ENCODE measurements around the gene SCUBE1.

SCUBE1 gene

DNA sequence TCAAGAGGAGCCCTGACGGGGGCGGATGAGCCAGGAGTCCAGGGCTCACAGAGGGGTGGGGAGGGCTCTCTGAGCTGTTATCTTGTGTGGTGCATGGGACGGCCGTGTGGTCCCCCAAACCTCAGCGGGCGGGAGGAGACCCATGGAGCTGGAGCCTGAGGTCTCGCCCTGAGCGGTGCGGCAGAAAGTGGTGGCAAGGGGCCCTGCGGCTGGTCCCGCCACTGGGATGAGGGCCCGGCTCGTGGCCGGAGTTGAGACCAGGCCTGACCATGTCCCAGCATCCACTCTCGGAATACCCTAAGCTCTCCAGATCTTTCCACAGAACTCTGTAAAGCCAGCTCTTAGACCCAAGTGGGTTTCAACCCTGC, 133.7 kb downstream of the SCUBE1 start:
- no peak for DNase-seq

DNA sequence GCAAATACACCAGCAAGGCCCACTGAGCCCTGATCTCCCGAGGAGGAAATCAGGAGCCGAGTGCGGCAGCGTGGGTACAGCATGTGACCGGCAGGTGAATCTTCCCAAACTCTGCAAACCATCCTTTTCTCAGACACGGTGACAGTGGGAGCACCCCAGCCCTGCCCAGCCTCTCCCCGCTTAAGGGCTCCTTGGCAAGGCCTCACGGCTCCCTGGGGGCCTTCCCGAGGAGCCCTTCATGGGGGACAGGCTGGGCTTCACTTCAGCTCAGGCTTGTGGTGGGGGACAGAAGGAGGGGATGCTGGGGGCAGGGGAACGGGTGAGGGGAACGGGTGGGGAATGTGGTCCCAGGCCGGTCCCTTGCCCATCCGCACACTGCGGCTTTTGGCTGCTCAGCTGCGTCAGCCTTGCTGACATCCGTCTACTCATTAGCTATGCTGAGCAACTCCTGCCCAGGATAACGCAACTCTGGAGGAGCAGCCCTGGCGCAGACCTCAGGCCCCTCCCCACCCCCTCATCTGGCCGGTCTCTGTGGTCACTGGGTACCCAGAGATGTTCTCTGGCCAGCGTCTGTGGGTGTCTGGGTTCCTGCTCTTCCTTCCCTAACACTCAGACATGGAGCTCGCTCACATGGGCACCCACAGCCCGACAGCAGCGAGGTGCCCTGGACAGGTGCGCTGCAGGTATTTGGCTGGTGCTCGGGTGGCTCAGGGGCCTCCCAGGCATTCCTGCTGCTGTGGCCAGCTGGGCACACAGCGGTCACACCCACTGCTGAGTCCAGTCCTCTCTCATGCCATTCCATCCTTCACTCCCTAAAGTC, 134.3 kb downstream of the SCUBE1 start:
- DNase-seq = no peak

DNA sequence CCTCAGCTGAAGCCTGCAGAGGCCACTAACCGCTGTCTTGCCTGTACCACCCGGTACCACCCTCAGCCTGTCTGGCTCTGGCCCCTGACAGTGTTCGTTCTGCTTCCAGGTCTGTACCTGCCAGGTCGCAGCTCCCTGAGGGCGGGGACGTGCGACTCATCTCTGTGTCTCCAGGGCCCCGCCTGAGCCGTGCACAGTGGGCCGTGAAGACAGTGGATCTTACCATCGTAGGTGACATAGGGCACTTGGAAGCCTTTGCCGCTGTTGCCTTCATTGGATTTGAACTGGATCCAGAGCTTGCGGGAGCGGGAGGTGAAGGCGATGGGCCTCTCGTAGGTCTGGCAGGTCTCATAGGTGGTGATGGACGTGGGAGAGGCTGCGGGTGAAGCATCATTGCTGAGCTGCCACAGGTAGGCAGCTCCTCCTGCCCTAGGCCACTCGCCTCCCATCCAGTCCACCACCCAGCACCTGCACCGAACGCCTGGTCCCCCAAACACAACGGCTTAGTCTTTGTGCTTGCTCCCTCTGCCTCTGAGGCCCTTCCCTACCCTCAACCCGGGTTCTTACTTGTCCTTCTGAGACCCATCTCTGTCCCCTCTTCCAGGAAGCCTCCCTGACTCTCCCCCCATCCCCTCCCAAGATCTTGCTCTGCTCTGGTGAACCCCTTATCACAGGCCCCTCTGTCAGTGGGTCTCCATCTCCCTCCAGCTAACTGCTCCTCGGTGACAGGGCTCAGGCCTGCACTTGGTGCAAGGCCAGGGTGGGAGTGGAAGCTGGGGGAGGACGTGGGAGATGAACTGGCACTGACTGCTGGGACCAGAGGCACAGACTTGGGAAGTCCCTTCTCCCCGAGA, 135.1 kb downstream of the SCUBE1 start:
- DNase-seq = no peak

DNA sequence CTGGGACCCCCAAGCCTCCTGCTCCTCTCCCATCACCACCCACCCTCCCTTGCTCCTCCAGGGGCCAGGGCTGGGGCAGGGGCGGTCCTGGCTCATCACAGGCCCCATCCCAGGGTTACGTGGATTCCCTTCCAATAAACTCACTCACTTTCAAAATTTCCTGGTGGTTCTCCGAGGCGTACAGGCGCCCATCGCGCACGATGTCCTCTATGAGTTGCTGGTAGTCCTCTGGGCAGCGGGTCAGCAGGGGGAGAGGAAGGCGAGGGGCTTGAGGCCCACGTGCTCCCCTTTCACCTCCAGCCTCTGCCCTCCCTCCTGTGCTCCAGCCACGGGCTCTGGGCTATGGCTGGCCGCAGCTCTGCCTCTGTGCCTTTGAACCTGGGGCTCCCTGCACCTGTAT, 135.8 kb downstream of the SCUBE1 start:
- DNase-seq = no peak

DNA sequence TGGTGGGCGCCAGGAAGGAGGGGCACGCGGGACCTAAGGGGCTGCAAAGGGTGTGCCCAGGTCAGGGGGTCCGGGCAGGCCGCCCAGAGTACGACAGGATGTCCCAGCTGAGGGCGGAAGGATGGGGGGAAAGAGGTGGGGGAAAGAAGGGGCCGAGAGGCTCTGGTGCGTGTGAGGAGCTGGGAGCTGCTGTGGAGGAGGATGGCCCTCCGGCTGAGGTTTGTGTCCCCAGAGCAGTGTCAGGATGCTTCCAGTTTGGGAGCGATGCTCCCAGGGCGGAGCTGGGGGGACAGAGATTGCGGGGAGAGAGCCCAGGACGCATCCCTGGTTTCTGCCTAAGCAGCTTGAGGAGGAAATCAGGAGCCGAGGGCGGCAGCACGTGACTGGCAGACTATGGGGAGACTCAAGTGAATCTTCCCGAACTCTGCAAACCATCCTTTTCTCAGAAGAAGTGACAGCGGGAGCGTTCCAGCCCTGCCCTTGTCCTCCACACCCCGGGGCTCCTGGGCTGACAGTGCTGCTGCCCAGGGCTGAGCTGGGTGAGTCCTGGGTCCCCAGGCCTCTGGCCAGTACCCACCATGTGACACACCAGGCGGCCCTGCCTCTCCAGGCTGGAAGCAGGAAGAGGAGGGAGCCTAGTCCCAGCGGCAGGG, 136.5 kb downstream of the SCUBE1 start:
- no peak for DNase-seq

DNA sequence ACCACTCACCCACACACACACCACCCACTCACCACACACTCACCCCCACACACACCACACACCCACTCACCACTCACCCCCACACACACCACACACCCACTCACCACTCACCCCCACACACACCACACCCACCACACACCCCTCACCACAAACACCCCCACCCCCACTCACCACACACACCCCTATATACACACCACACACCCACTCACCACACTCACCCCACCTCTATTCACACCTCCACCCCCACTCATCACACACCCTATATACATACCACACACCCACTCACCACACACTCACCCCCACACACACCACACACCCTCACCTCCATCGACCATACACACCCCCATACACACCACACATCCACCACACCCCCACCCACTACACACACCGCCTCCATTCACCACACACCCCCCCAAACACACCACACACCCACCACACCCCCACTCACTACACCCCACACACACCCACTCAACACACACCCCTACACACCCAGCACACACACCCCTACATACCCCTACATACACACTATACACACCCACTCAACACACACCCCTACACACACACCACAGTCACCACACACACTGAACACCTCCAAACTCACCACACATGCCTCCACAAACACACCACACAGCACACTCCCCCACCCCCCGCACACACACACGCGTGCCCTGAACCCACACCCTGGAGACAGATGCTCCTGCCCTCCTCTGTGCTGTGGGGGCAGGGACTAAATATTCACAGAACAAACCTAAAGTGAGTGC, 137.2 kb downstream of the SCUBE1 start:
- no peak for DNase-seq

DNA sequence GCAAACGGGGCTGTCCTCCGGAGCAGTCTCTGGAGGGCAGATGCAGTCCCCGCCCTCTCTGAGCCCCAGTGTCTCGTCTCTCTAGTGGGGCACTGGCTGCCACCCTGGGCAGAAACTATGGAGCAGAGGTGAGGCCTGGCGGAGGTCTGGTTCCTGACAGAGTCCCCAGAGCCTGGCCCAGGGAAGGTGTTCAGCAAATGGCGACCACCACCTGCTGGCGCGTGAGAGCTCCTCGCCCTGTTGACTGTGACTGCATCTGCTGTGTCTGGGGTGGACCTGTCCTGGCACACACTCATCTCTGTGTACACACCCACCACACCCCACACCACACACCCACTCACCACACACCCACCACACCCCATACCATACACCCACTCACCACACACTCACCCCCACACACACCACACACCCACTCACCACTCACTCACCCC, 137.9 kb downstream of the SCUBE1 start:
- DNase-seq = no peak

DNA sequence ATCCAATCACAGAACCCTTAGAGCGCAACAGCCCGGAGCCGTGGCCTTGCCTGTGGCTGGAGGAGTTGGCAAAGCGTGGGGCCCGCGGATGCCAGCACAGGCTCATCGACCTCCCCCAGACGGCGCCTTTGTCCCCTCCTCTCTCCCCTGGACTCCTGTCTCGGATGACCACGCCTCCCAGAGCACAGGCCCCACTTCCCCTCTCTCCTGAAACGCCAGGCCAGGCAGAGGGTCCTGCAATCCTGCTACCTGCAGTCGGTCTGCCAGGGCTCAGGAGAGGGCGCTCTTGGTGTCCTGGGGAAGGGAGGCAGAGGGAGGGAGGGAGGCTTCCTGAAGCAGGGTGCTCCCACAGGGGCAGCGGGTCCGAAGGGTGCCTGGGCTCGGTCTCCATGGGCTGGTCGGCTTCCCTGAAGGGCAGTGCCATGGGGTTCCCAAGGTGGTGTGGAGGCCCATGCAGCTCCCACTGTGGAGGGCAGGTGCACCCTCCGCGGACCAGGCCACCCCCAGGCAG, 139.6 kb downstream of the SCUBE1 start:
- no peak for DNase-seq

DNA sequence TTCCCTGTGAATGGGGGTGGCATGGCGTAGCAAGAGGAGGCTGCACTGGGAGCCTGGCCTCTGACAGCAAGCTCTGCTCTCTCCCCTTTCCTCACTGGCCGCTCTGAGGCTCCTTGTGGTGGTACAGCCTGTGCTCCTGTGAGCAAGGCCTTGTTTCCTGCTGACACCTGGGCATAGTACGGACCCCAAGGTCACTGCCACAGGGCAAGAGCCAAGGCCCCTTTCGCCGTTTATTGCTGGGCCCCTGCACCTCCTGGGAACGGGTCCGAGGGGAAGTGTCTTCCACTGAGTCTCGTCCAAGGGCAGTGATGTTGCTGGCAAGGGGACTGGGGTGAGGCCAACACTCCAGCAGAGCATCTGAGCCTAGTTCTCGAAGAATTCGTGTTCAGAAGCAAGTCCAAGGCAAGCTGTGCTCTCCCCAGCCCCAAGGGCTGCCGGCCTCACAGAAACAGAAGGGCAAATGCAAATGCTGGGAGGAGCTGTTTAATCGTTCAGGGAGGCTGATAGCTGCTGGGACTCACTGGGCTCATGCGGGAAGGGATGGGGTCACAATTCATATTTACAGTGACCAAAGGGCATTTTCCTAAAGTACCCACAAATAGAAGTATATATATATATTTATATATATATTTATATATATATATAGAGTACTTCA, 140.3 kb downstream of the SCUBE1 start:
- DNase-seq = no peak

DNA sequence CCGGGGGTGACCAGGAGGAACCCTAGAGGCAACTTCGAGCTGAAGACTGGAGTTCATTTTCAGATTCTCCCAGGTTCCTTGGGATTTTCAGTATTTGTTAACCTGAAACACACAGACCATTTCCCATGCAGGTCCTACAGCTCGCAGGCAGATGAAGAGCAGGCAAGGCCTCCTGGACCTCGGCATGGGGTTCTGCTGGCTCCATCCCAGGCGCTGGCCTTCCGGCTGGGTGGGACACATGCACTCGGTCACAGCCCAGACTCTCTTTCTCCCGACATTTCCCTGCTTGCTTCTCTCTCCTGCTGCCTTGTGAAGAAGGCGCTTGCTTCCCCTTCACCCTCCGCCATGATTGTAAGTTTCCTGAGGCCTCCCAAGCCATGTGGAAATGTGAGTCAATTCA, 140.8 kb downstream of the SCUBE1 start:
- DNase-seq = no peak

DNA sequence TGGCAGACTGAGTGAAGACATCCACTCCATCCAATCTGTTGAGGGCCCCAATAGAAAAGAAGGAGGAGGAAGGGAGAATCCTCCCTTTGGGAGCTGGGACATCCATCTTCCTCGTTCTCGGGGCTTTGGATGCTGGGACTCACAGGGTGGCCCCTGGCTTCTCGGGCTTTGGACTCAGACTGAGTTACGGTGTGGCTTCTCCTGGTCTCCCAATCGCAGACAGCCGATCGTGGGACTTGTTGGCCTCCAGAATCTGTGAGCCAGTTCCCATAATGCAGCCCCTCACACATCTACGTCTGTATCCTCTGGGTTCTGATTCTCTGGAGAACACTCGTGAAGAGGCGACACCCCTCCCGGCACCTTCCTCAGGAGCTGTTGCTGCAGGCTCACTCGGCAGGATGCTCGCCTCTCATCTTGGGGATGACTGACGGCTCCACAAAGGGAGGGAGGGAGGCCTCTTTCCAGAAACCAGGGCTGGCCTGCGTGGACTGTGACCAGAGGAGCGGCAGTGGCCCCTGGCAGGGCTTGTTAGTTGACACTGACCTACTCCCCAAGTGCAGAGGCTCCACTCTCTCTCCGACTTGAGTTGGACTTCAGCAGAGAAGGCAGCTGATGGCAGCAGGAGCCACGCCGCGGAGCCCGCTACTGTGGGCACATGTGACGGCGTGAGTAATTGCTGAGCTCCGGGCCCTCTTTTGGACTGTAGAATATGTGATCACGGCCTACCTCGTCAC, 141.5 kb downstream of the SCUBE1 start:
- no peak for DNase-seq

DNA sequence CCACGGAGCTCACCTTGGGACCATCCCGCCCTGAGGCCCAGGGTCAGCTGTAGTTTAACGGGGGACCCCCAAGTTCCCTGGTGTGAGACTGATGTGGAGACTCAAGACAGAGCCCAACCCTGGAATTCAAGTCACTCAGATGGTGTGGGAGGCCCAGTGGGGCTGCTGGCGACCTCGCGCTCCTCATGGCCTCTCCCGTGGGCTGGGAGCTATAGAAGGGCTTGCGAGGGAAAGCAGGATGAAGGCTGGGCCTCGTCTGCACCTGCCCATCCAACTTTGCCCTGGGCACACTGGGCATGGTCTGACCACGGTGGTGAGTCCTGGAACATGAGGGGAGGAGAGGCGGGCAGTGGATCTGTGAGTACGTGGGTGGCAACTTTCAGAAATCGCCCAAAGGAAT, 142.6 kb downstream of the SCUBE1 start:
- no peak for DNase-seq

DNA sequence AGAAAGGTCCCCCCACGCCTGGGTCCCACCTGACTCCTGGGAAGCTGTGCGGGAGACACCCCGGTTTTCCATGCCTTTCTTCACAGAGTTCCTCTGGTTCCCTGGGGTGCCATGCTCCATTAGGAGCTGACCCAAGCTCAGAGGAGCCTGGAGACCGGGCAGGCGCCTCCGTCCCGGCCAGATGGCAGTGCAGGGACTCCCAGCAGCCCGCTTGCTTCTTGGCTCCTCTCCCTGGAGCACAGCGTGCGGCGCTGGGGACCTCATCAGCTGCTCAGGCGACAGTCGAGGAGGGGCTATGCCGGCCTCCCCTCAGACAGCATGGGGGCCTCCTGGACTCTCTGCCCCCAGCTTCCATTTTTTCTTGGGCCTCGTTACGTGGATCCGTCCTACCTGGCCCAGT, 143.1 kb downstream of the SCUBE1 start:
- DNase-seq = no peak

DNA sequence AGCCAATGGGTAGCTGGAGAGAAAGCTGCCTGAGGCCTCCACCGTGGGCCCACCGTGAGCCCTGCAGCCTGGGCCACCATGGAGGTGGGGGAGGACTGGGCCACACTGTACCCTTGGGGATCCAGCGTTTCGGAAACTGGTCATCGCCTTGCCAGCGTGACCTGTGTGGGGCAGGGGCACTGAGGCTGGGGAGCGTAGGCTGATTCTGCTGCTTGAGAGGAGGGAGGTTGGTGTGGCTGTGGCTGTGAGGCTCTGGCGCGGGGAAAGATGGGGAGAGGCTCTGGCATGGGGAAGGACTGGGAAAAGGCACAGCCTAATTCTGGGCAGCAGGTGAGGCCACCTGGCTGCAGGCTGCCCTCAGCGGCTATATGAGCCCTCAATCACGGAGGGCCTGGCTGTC, 143.6 kb downstream of the SCUBE1 start:
- no peak for DNase-seq

DNA sequence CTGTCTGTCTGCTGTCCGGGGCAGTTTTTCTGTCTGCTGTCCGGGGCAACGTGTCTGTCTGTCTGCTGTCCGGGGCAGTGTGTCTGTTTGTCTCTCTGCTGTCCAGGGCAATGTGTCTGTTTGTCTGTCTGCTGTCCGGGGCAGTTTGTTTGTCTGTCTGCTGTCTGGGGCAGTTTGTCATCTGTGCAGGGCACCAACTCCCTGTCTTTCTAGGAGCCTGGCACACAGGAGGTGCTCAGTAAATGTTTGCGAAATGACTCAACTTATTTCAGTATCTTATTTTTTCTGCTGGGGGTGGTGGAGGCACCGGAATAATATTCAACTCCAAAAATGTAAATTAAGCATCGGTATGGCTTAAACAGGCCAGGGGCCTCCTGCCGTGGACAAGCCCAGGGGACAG, 144.2 kb downstream of the SCUBE1 start:
- DNase-seq = no peak

DNA sequence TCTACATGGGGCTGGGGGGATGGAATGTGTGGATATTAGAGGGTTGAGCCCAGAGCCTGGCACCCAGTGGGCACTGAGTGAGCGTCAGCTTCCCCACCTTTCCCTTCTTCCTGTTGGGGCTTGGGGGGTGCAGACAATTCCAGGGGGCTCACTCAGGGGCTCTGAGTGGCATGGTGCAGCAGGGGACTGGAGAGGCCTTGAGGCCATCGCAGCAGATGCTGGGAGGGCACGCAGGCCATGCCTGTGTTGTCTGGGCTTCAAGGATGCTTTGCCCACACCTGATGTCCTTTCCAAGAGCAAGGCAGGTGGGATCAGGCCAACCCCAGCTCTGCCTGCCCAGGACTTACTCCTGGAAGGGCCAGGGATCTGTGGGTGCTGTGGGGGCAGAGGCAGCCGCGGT, 145.0 kb downstream of the SCUBE1 start:
- DNase-seq = no peak

DNA sequence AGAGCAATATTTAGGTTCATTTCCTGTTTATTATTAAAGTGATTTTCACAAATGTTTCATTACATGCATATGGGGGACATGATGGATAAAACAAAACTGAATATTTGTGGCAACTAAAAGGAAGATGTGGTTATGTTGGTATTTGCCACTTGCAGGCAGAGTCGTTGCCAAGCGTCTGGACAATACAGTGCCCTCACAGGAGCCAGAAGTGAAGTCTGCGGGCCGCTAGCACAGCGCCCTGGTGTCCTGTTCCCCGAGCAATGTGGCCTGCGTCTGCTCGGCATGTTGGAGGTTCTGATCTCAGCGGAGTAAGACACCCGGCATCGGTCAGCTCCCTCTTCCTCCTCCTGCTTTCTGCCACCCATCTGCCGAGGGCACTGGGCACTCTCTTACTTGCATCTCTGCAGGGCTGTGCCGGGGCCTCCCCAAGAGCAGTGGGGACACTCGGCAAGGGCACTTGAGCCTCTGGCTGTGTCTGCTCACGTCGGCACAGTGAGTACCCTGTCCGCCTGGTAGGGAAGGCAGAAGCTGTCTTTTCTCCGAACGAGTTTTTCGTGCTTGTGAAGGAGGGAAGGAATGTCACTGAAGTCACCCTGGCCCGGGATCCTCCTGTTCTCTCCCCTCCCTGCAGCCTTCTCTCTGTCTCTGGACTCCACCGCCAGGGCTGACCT, 145.8 kb downstream of the SCUBE1 start:
- DNase-seq = no peak

DNA sequence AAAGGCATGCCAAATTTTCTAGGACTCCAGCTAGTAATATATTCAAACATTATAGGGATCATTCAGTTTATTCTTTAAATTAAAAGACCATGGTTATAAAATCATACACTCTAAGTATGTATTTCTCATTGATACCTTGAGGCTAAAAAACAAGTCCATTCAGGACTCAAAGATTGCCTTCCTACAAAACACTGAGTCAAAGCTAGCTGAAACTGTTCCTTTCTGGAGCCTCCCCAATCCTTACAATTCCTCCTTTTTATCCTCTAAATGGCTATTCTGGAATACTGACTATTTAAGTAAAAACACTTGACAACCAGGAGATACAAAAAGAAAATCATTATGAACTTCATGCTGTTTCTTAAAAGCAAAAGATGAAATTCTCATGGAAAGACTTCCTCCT, 151.3 kb downstream of the SCUBE1 start:
- no peak for DNase-seq

DNA sequence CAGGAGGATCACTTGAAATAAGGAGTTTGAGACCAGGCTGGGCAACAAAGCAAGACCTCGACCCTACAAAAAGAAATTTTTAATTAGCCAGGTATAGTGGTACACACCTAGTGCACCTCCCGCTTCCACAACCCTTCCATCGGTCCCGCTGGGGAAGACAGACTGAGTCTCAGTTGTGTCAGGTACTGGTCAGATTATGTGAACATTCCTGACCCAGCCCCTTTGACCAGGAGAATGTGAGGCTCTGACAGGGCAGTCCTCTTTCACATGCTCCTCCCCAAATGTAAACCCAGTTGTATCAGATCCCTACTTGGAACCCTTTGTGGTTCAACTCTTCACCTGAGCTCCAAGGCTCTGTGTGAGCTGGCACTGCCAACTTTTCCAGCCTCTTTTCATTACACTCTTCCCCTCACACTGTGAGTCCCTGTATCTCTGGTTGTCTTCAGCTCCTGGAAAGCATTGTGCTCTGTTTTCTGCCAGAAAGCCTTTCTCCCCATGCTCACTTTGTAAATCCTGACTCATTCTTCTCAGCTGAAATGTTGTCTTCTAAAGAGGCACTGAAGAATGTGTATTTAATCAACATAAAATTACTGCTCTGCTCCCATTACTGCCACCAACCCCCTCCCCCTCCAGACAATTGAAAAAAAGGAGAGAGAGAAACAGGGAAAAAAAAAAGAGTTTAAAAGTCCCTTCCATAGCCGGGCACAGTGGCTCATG, 154.2 kb downstream of the SCUBE1 start:
- DNase-seq = no peak

Measured in NCI-H1048 (cell line).